PC-9 (cell line): ENCODE results near the gene ADAMTS4. TPM values are rescaled to one million over a fixed set of nuclear protein-coding genes. Genes with fewer than 3 reads are reported as not detected.

Experiments
- BruUV-seq: library from RNA; stranded (reverse); fragments of 400-500 nt; replicated peaks from 2 replicates; lab custom pipeline; 2021; lab: Mats Ljungman, UMichigan
- CTCF ChIA-PET: fragments of 300-600 bp; sonication (Branson Sonifier 250); formaldehyde crosslinking; loops from one replicate; lab custom pipeline; 2022; ENCODE audit warnings: antibody characterized with exemption; lab: Charles Lee
- POLR2A ChIA-PET: fragments of 300-600 bp; sonication (Branson Sonifier 250); formaldehyde crosslinking; loops from one replicate; lab custom pipeline; 2022; ENCODE audit warnings: antibody characterized with exemption; ENCODE audit not compliant: unreplicated experiment; lab: Charles Lee
- DNase-seq, 2 experiments: peaks; one replicate each; pipeline versions ENCODE4 v3.0.0 to v3.0.0-alpha.2; 2015 to 2022; ENCODE audit warnings: mixed read lengths in 1 of 2
- H2AFZ ChIP-seq: fragments of 200-600 bp; sonication (generic); 2 replicates; pipeline ENCODE4 v1.8.1; 2017; ENCODE audit warnings: antibody characterized with exemption
- H3F3A ChIP-seq: fragments of 200-600 bp; sonication (generic); 2 replicates; pipeline ENCODE4 v1.8.1; 2017; ENCODE audit warnings: antibody characterized with exemption, mild to moderate bottlenecking, low read depth; ENCODE audit not compliant: insufficient read depth
- H3K27ac ChIP-seq: fragments of 200-600 bp; sonication (generic); 2 replicates; pipeline ENCODE4 v1.6.1; 2016; ENCODE audit warnings: mixed run types
- H3K27me3 ChIP-seq: fragments of 200-600 bp; sonication (generic); 2 replicates; pipeline ENCODE4 v1.6.1; 2016; ENCODE audit warnings: low read depth, mixed run types; ENCODE audit not compliant: insufficient read depth
- H3K36me3 ChIP-seq: fragments of 200-600 bp; sonication (generic); 2 replicates; pipeline ENCODE4 v1.6.1; 2016; ENCODE audit warnings: low read depth, mixed run types
- H3K4me1 ChIP-seq: fragments of 200-600 bp; sonication (generic); replicated peaks from 2 replicates; pipeline ENCODE4 v1.6.1; 2016; ENCODE audit warnings: mixed run types; ENCODE audit not compliant: insufficient read depth
- H3K4me2 ChIP-seq: fragments of 200-600 bp; sonication (generic); 2 replicates; pipeline ENCODE4 v1.6.1; 2017; ENCODE audit warnings: mixed run types
- H3K4me3 ChIP-seq: fragments of 200-600 bp; sonication (generic); 2 replicates; pipeline ENCODE4 v1.6.1; 2016; ENCODE audit warnings: mixed run types
- H3K79me2 ChIP-seq: fragments of 200-600 bp; sonication (generic); 2 replicates; pipeline ENCODE4 v1.6.1; 2017; ENCODE audit warnings: low read depth, mixed run types
- H3K9me2 ChIP-seq: fragments of 200-600 bp; sonication (generic); 2 replicates; pipeline ENCODE4 v1.8.1; 2017; ENCODE audit warnings: mild to moderate bottlenecking; ENCODE audit not compliant: insufficient read depth
- H3K9me3 ChIP-seq: fragments of 200-600 bp; sonication (generic); 2 replicates; pipeline ENCODE4 v1.8.1; 2016; ENCODE audit warnings: low read depth; ENCODE audit not compliant: insufficient read depth
- H4K20me1 ChIP-seq: fragments of 200-600 bp; sonication (generic); 2 replicates; pipeline ENCODE4 v1.8.1; 2017; ENCODE audit not compliant: insufficient read depth
- EZH2 ChIP-seq: fragments of 200-600 bp; sonication (generic); IDR thresholded peaks from 2 replicates; pipeline ENCODE4 v1.8.0; 2017; ENCODE audit warnings: antibody characterized with exemption, low read depth
- intact Hi-C: fragments of 100-400 bp; cut with micrococcal nuclease; formaldehyde crosslinking; loops from one replicate; pipeline ENCODE4 v1.10.0; 2022; ENCODE audit not compliant: unreplicated experiment
- total RNA-seq: library from RNA; stranded (reverse); gene quantifications from 2 replicates; pipeline ENCODE4 v1.2.3, GENCODE V29; 2021
- TF ChIP-seq, protein P1 (sequence below): fragments of 200-600 bp; sonication (generic); conservative IDR thresholded peaks from 2 replicates; pipeline ENCODE4 v1.6.1; 2017; ENCODE audit warnings: mixed run types, antibody characterized with exemption, mild to moderate bottlenecking, moderate library complexity

The ADAMTS4 gene
- total RNA-seq, 1 experiment from 2014 or later, result not detected

GRCh38 chr1:161228032-161228431 lies 29.2 kb upstream of the ADAMTS4 start:
- Histone ChIP-seq H3K4me1 (peaks cover 16% of the 10 kb centered on the region), H3K9me2 (no peaks in the 10 kb centered on the region), H3K4me2 (peak overlapping the region; percentile 91; the same call in 1 of the 2 replicates), H3F3A (peaks cover 3% of the 10 kb centered on the region; the same call in 1 of the 2 replicates), H3K79me2 (no peaks in the 10 kb centered on the region), H2AFZ (no peak overlapping the region), H3K27ac (no peak overlapping the region), H3K9me3 (no peaks in the 10 kb centered on the region), H4K20me1 (no peaks in the 10 kb centered on the region; the same call in 1 of the 2 replicates), H3K36me3 (no peaks in the 10 kb centered on the region), H3K27me3 (no peaks in the 10 kb centered on the region), H3K4me3 (no peak overlapping the region)
- ChIA-PET POLR2A (no interaction called here), CTCF (no interaction called here)
- DNase-seq, result no peak
- BruUV-seq, result no TSS peak
- intact Hi-C loops, result loop anchor here (10.0 kb wide), 1 partner anchor 537 kb away; the partner anchor contains the start of gene ATF6
- TF ChIP-seq, protein P1, sequence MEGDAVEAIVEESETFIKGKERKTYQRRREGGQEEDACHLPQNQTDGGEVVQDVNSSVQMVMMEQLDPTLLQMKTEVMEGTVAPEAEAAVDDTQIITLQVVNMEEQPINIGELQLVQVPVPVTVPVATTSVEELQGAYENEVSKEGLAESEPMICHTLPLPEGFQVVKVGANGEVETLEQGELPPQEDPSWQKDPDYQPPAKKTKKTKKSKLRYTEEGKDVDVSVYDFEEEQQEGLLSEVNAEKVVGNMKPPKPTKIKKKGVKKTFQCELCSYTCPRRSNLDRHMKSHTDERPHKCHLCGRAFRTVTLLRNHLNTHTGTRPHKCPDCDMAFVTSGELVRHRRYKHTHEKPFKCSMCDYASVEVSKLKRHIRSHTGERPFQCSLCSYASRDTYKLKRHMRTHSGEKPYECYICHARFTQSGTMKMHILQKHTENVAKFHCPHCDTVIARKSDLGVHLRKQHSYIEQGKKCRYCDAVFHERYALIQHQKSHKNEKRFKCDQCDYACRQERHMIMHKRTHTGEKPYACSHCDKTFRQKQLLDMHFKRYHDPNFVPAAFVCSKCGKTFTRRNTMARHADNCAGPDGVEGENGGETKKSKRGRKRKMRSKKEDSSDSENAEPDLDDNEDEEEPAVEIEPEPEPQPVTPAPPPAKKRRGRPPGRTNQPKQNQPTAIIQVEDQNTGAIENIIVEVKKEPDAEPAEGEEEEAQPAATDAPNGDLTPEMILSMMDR, result no peak
- TF ChIP-seq EZH2, result no peak

GRCh38 chr1:161227196-161227871 lies 28.5 kb upstream of the ADAMTS4 start:
- Histone ChIP-seq H2AFZ (no peak overlapping the region), H3K4me3 (peak overlapping the region; percentile 20; the same call in 1 of the 2 replicates), H4K20me1 (no peaks in the 10 kb centered on the region; the same call in 1 of the 2 replicates), H3K27ac (no peak overlapping the region), H3K79me2 (no peaks in the 10 kb centered on the region), H3K9me3 (no peaks in the 10 kb centered on the region), H3K36me3 (no peaks in the 10 kb centered on the region), H3K9me2 (no peaks in the 10 kb centered on the region), H3K4me2 (peak overlapping the region; percentile 91), H3F3A (peaks cover 3% of the 10 kb centered on the region; the same call in 1 of the 2 replicates), H3K27me3 (no peaks in the 10 kb centered on the region), H3K4me1 (peaks cover 16% of the 10 kb centered on the region)
- ChIA-PET POLR2A (no interaction called here), CTCF (interaction anchor here (0.6 to 0.9 kb wide), 3 partner anchors 155 to 1195 kb away, joined by 3 to 4 read pairs (median 3); no protein-coding TSS in a partner anchor)
- BruUV-seq, result no TSS peak
- peak; percentile 51 to 69 for DNase-seq
- TF ChIP-seq, protein P1, result peak; percentile 95
- TF ChIP-seq EZH2, result no peak
- intact Hi-C loops, result loop anchor here (1.0 to 10.0 kb wide), 3 partner anchors 64 to 537 kb away; partner anchors contain the start of gene ATF6

GRCh38 chr1:161226759-161227158 lies 27.9 kb upstream of the ADAMTS4 start:
- H3K27ac ChIP-seq, result no peak overlapping the region
- no peak for TF ChIP-seq EZH2
- TF ChIP-seq, protein P1, result no peak
- H4K20me1 ChIP-seq, result no peaks in the 10 kb centered on the region
- DNase-seq, result no peak
- H3K4me3 ChIP-seq, result peak overlapping the region; percentile 83; the same call in 1 of the 2 replicates
- ChIA-PET CTCF (interaction anchor here (0.6 to 0.9 kb wide), 3 partner anchors 115 to 1195 kb away, joined by 3 to 4 read pairs (median 3); no protein-coding TSS in a partner anchor), POLR2A (no interaction called here)
- H3K9me2 ChIP-seq, result no peaks in the 10 kb centered on the region
- no peaks in the 10 kb centered on the region for H3K9me3 ChIP-seq
- peaks cover 3% of the 10 kb centered on the region; the same call in 1 of the 2 replicates for H3F3A ChIP-seq
- intact Hi-C loops, result loop anchor here (1.0 to 10.0 kb wide), 3 partner anchors 65 to 538 kb away; partner anchors contain the start of gene ATF6
- H3K36me3 ChIP-seq, result no peaks in the 10 kb centered on the region
- H3K27me3 ChIP-seq, result no peaks in the 10 kb centered on the region
- H3K4me1 ChIP-seq, result peaks cover 16% of the 10 kb centered on the region
- no peaks in the 10 kb centered on the region for H3K79me2 ChIP-seq
- H2AFZ ChIP-seq, result peak overlapping the region; percentile 88
- BruUV-seq, result TSS peak; percentile 40
- H3K4me2 ChIP-seq, result peak overlapping the region; percentile 91
